Thoracic aorta (tissue), 2 donors: ENCODE data around the gene DYRK3. TPM values are rescaled to one million over a fixed set of nuclear protein-coding genes. Genes with fewer than 3 reads are reported as not detected.
"Not testable (repeated sequence)": the region's sequence is repeated elsewhere in the genome, so short reads cannot be mapped to it uniquely, and the experiment has no call there.

ENCODE experiments used
- ATAC-seq: fragments of 150-250 bp; one replicate; pipeline ENCODE4 v1.8.0; 2017; ENCODE audit warnings: low read depth; ENCODE audit not compliant: insufficient number of reproducible peaks, low FRiP score
- DNase-seq: peaks from one replicate; pipeline ENCODE4 v3.0.0-alpha.2; 2020; ENCODE audit warnings: low spot score
- H3K27ac ChIP-seq, 2 donors: fragments of 200-600 bp; sonication (generic); 1 replicate in 1 of 2; 2 replicates in 1 of 2; pipeline ENCODE4 v1.5.1; 2016; ENCODE audit warnings: mild to moderate bottlenecking in 2 of 2, moderate library complexity in 2 of 2
- H3K27me3 ChIP-seq: fragments of 200-600 bp; sonication (generic); replicated peaks from 2 replicates; pipeline ENCODE4 v1.6.0; 2016; ENCODE audit warnings: mild to moderate bottlenecking; ENCODE audit not compliant: insufficient read depth
- H3K36me3 ChIP-seq: fragments of 200-600 bp; sonication (generic); one replicate; pipeline ENCODE4 v1.5.1; 2016
- H3K4me1 ChIP-seq, 2 donors: fragments of 200-600 bp; sonication (generic); 1 replicate in 1 of 2; 2 replicates in 1 of 2; pipeline versions ENCODE4 v1.5.1 to v1.6.0; 2016; ENCODE audit warnings: low read depth in 2 of 2, mild to moderate bottlenecking in 1 of 2; ENCODE audit not compliant: control insufficient read depth in 1 of 2
- H3K4me3 ChIP-seq: fragments of 200-600 bp; sonication (generic); 2 replicates; pipeline ENCODE4 v1.5.1; 2016; ENCODE audit warnings: mild to moderate bottlenecking
- H3K9me3 ChIP-seq: fragments of 200-600 bp; sonication (generic); 2 replicates; pipeline ENCODE4 v1.5.1; 2016
- CTCF ChIP-seq: fragments of 200-600 bp; sonication (generic); IDR thresholded peaks from one replicate; pipeline ENCODE4 v1.5.1; 2019; ENCODE audit warnings: antibody characterized with exemption
- total RNA-seq, 2 donors: library from RNA; depleted of rRNA; stranded (reverse); fragments of >200 nt; gene quantifications; one replicate each; pipeline versions ENCODE4 v1.1.0 to v1.2.3, GENCODE V29; 2016

Gene DYRK3
- total RNA-seq, 2 donors from 2014 or later, result 6.8 to 11.9 TPM

GRCh38 chr1:206609229-206609991 lies 25.9 kb upstream of the DYRK3 start:
- H3K36me3 ChIP-seq, result peaks cover 18% of the 10 kb centered on the region

GRCh38 chr1:206612129-206612876 lies 23.0 kb upstream of the DYRK3 start, which contains the start of gene EIF2D:
EIF2D (minus strand) TSS chr1:206612465; CDS start chr1:206612342, 123 bp downstream.
- Histone ChIP-seq H3K36me3 (peaks cover 9% of the 10 kb centered on the region), H3K9me3 (no peaks in the 10 kb centered on the region), H3K27ac (peak within 1 kb of the TSS; percentile 77 to 83), H3K4me1 (peaks cover 5 to 11% of the 10 kb centered on the region in 2 donors), H3K4me3 (peak within 1 kb of the TSS; percentile 88), H3K27me3 (no peaks in the 10 kb centered on the region)
- TF ChIP-seq CTCF, result peak; percentile 99
- peak; percentile 66 for DNase-seq
- ATAC-seq, result peak; percentile 94

More at GRCh38 chr1:206609229-206609991, 25.9 kb upstream of the DYRK3 start:
- H3K4me1 ChIP-seq, result peaks cover 5 to 11% of the 10 kb centered on the region in 2 donors
- H3K9me3 ChIP-seq, result no peaks in the 10 kb centered on the region
- ATAC-seq (no peak), DNase-seq (no peak)
- no peaks in the 10 kb centered on the region for H3K27me3 ChIP-seq
- H3K4me3 ChIP-seq, result no peak overlapping the region
- H3K27ac ChIP-seq, result no peak overlapping the region
- no peak for TF ChIP-seq CTCF

GRCh38 chr1:206626396-206626795 lies 8.9 kb upstream of the DYRK3 start:
- ATAC-seq, H3K4me1 ChIP-seq, H3K4me3 ChIP-seq, H3K27ac ChIP-seq, H3K9me3 ChIP-seq, DNase-seq, H3K27me3 ChIP-seq, H3K36me3 ChIP-seq: not testable (repeated sequence)

- no peak for TF ChIP-seq CTCF
Measured at GRCh38 chr1:206628916-206629315, 6.4 kb upstream of the DYRK3 start.

GRCh38 chr1:206631085-206631509 lies 4.2 kb upstream of the DYRK3 start:
- H3K4me1 ChIP-seq, result peaks cover 10 to 11% of the 10 kb centered on the region in 2 donors
- H3K9me3 ChIP-seq, result no peaks in the 10 kb centered on the region
- H3K4me3 ChIP-seq, result no peak overlapping the region
- H3K27ac ChIP-seq, result no peak overlapping the region
- no peak for ATAC-seq
- H3K27me3 ChIP-seq, result no peaks in the 10 kb centered on the region
- DNase-seq, result no peak
- H3K36me3 ChIP-seq, result no peaks in the 10 kb centered on the region
- peak; percentile 11 for TF ChIP-seq CTCF

More at GRCh38 chr1:206628916-206629315, 6.4 kb upstream of the DYRK3 start:
- ATAC-seq (no peak), DNase-seq (no peak)
- no peaks in the 10 kb centered on the region for H3K36me3 ChIP-seq
- no peak overlapping the region for H3K27ac ChIP-seq
- H3K4me1 ChIP-seq, result peaks cover 0 to 3% of the 10 kb centered on the region in 2 donors
- H3K27me3 ChIP-seq, result no peaks in the 10 kb centered on the region
- H3K9me3 ChIP-seq, result no peaks in the 10 kb centered on the region
- H3K4me3 ChIP-seq, result no peak overlapping the region
